GM23248 (cell line): ENCODE data around the gene CDH13.

Experiments used
- EZH2 ChIP-seq: fragments of 200-600 bp; sonication (generic); IDR thresholded peaks from 2 replicates; pipeline ENCODE4 v1.6.1; 2018; ENCODE audit warnings: antibody characterized with exemption, mild to moderate bottlenecking; ENCODE audit not compliant: insufficient read depth, poor library complexity, severe bottlenecking
- EZH2phosphoT487 ChIP-seq: fragments of 200-600 bp; sonication (generic); IDR thresholded peaks from 2 replicates; pipeline ENCODE4 v1.6.1; 2018; ENCODE audit warnings: antibody characterized with exemption, moderate library complexity, mild to moderate bottlenecking, low read depth; ENCODE audit not compliant: insufficient read depth

GRCh38 chr16:83187405-83187804 lies 560.6 kb downstream of the CDH13 start:
- TF ChIP-seq EZH2phosphoT487 (no peak), EZH2 (no peak)
